ENCODE results near the gene CAPN15.
A peak's percentile ranks its signal among the peaks of the same experiment; 100 is the strongest.
"Not testable (repeated sequence)": the region's sequence is repeated elsewhere in the genome, so short reads cannot be mapped to it uniquely, and the experiment has no call there.

The CAPN15 gene

GRCh38 chr16:527015-527903 lies at the start of gene CAPN15:
CAPN15 (plus strand) TSS chr16:527712; CDS start chr16:546839, 19,127 bp downstream.
- DNase-seq, result peak; percentile 56

DNA sequence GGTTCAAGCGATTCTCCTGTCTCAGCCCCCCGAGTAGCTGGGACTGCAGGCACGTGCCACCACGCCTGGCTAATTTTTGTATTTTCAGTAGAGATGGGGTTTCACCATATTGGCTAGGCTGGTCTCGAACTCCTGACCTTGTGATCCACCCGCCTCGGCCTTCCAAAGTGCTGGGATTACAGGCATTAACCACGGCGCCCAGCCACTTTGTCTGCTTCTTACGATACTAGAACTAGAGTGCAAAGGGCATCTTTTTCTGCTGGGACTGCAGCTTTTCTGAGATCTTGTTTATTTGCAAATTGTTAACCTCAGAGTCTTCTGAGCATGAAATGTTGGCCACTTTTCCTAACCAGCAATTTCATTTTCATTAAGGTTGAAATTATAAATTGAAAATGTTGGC lies 49.2 kb upstream of the CAPN15 start:
- not testable (repeated sequence) for DNase-seq

DNA sequence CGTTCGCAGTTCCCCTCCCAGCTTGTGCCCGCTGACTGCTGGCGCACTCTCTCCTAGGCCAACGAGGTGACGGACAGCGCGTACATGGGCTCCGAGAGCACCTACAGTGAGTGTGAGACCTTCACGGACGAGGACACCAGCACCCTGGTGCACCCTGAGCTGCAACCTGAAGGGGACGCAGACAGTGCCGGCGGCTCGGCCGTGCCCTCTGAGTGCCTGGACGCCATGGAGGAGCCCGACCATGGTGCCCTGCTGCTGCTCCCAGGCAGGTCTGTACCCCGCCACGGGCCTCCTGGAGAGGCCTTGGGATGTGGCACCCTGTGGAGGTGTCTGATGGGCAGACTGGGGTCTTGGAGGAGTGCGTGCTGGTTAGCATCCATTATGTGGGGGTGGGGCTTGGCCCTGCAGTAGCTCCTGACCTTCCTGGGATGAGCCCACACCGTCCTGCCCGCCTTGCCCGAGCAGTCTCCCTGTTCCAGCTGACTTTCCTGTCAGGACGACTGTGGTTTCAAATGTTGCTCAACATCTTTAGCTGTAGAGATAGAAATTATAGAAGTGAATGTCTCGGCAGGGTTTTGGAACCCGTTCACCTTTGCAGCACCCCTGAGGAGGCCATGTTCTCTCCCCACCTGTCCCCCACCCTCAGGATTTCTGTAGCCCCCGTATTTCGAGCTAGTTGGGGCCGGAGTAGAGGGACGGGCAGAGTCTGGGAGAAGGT lies 44.9 kb upstream of the CAPN15 start:
- no peak for DNase-seq

- no peak for DNase-seq
These were observed 44.0 kb upstream of the CAPN15 start for GRCh38 chr16:483341-484075.

DNA sequence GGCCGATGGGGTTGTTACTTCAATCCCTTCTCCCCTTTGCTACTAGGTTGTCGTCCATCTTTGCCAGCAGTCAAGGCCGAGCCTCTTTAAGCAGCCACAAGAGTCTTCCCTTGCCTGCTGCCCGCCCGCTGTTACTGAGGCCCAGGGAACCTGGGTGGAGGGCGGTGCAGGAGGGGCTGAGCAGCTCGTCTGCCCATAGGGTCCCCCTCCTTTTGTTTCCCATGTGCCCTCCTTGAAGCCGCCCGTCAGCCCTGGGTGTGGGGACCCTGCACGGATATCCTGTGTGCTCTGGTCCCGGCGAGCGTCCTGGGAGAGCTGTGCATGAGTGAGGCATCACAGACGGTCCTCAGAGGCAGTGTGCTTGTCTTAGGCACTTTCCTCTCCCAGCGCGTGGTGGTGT lies 37.9 kb upstream of the CAPN15 start:
- DNase-seq, result no peak

DNA sequence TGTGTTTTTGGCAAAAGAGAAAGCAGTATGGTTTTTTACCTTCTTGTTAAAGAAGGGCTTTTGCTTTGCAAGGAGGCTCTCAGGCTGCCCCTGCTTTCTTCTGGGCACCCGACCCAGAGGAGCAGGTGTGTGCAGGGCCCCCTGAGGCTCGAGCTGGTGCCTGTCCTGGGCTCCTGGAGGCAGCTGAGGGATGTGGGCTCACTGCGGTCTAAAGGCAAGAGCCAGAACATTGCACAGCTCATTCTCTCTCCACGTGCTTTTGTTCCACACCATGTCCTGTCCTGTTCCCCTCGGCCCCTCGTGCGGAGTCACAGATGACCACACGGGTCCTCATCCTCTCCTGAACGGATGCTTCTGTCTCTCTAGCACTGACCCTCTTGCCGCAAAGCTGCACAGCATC lies 36.7 kb upstream of the CAPN15 start:
- no peak for DNase-seq

- DNase-seq, result no peak
These were observed 36.1 kb upstream of the CAPN15 start for GRCh38 chr16:491220-491919.

DNA sequence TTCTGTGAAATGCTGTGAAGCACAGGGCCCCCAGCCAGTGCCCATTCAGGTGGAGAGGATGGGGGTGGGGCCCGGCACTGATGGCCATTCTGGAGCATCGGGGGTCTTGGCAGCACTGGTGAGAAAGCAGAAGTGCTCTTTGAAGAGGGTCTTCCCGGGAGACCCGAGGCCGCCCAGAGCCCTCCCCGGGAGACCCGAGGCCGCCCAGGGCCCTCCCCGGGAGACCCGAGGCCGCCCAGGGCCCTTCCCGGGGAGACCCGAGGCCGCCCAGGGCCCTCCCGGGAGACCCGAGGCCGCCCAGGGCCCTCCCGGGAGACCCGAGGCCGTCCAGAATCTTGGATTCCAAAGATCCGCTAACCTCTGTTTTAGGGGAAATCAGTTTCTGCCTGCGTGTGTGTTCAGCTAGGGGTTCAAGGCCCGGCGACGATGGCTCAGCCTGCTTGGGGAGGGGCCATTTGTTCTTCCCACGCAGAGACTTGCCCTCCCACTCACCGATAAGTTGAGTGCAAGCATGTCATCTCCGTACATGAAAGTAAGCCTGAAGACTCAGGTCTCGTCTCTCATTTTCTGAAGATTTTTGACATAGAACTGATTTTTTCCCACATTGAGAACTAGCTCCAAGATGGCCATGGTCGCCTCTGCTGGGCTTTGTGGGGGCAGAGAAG lies 35.2 kb upstream of the CAPN15 start:
- no peak for DNase-seq

GRCh38 chr16:494676-495075 lies 32.8 kb upstream of the CAPN15 start:
- DNase-seq, result not testable (repeated sequence)

- no peak for DNase-seq
These were observed 32.3 kb upstream of the CAPN15 start for GRCh38 chr16:495127-495748.

DNA sequence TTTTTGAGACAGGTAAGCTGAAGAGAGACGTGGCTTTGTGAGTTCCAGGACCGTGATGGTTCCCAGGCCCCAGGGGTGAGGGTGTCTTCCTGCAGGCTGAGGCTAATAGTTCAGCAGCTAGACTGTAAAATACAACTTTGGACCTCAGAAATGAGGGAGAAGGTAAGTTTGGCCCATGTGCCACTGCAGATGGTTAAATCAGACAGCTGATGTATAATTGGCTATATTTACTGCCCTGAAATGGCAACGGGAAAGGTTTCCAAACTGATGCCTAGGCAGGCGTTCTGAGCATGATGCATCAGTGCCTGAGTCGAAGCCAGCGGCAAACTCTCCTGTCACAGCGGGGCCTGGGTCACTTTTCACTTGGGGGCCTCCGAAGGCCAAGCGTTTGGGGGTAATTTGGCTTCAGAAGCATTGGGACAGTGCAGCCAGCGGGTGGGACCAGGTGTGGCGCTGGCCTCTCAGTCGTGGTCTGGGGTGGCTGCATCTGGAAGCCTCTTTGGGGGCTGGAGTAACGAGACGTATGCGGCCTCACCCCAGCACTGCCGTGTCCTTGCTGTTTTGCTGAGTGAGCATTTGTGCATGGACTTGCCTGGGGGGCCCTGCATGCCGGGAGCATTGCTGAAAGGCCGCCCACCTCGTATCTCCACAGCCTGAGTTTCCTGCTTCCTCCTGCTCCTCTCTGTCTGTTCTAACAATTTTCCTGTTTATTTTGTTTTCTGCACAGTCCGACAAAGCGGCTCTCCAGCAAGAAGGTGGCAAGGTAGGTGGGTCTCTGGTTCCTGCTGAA lies 31.2 kb upstream of the CAPN15 start:
- DNase-seq, result no peak

DNA sequence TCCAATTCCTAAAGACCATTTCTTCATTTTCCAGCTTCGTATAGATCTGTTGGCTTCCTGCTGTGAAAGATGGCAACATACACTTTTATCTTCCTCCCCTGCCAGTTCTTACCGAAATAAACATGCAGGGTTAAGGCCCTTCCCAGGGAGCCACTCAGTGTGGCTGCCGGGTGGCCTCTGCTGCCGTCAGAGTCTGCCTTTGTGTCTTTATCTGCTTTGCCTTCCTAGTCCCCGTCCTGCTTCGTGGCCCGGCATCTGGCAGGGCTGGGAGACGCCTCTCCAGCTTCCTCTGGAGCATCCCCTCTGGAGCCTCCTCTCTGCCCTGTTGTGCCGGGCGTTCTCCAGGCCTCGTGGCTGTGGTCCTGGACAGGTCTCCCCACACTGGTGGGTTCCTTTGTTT lies 30.3 kb upstream of the CAPN15 start:
- no peak for DNase-seq

GRCh38 chr16:499924-500323 lies 27.6 kb upstream of the CAPN15 start:
- DNase-seq, result no peak

DNA sequence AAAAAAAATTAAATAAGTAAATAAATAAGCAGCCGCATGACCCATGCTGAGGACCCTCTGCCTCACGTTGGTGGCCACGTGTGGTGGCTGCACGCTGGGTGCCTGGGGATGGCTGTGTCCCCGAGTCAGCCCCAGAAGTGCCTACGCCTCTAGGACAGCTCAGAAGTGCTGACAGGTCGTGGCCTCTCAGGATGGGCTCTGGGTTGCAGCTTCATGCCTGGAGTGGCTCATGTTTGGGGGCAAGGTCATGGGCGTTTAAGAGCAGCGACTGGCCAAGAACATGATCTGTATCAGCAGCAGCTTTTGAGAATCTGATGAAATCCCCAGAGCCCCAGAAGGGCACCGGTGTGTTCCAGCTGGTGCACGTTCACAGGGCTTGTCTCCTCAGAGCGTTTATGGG lies 26.8 kb upstream of the CAPN15 start:
- no peak for DNase-seq

DNA sequence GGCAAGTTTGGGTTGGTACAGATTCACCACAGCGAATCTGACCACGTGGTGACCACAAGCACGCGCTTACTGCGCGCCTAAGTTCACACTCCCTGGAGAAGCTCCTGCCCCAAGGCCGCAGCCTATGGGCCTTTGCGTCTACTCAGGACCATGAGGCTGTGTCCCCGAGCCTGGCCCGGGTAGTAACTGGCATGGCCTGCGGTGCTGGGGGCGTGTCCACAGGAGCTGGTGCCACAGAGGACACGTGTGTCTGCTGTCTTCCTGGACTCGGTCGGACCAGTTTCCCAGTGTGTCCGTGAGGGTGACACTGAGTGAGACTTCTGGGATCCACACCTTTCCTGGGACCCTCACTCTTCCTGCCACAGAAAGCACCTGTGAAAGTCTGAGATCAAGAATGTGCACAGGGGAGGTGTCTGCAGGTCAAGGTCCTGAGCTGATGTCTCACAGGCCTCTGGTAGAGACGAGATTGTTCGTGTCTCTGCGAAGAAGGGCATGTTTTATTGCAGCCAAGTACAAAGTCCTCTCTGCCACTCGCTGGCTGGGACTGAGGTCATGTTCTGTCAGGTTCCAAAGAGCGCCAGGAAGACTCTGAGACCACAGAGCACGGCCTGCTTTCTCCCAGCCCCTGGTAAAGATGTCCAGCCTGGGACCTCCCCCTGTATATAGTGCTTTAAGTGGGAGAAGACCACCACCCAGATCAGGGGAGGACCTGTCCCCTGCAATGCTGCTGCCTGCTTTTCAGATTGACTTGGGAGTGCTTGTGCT lies 25.2 kb upstream of the CAPN15 start:
- DNase-seq, result no peak

DNA sequence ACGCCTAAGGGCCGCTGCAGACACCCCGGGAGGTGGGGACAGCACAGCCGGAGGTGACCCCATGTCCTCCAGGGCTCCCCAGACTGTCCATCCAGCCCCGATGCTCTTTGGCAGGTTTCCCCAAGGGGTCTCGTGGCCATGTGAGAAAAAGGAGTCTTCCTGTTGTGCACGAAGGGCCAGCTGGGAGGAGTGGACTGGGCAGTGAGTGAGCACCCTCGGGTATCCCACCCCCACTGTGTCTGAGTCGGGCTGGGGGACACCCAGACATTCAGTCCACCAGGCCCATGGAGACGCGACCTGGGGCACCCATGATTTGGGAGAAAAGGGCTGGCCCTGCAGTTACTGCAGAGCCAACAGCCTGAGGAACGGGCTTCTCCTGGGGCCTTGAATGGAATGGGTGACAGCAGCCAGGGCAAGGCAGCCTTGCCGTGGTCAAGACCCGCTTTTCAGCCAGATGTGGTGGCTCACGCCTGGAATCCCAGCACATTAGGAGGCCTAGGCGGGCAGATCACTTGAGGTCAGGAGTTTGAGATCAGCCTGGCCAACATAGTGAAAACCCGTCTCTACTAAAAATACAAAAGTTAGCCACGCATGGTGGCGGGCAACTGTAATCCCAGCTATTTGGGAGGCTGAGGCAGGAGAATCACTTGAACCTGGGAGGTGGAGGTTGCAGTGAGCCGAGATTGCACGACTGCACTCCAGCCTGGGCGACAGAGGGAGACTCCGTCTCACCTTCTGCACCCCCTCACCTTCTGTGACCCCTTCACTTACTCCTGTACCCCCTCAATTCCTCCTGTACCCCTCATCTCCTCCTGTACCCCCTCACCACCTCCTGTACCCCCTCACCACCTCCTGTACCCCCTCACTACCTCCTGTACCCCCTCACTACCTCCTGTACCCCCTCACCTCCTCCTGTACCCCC lies 24.1 kb upstream of the CAPN15 start:
- DNase-seq, result no peak

DNA sequence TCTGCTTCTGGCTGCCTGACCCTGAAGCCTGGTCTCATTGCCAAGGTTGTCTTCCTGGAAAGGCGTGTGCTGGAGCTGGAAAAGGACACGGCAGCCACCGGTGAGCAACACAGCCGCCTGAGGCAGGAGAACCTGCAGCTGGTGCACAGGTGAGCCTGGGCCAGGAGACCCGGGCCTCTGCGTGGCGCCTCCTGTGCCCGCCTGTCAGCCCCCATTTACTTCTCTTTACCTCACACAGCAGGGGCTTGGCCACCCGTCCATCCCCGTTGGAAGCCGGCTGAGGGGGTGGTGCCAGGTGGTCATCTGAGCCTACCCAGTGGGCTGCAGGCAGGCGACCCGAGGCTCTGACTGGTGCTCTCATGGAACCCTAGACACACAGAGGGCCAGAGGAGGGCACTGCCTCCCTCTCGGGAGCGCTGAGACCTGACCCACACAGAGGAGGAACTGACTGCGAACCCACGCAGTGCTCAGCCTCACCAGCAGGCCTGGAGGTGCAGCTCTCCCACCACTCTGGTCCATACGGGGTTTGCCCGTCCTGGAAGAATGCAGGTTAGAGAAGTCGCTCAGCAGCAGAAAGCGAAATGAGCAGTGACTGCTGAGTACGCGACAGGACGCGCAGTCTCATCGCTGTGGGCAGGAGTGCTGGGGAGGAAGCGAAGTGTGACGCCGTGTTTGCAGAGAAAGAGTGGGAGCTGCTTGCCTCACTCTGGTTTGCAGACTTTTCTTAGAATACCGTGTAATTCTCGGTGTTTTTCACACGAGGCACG lies 21.9 kb upstream of the CAPN15 start:
- DNase-seq, result no peak

DNA sequence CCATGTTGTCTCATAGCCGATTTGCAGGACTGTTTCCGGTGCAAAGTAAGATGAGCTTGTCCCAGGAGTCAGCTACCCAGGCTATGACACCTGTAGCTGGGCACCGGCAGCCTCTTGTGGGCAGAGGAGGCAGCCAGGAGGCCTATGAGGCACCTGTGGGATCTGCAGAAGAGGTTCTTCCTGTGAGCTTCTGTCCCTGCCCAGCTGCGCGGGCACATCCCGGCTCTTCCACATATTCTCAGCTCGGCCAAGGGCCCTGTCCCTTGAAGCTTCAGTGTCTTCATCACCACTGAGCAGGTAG lies 21.3 kb upstream of the CAPN15 start:
- no peak for DNase-seq

Measured in amniotic stem cell (primary cell).